ENCODE results near the gene SRGN. TPM values are rescaled to one million over a fixed set of nuclear protein-coding genes. Genes with fewer than 3 reads are reported as not detected.
"Not testable (repeated sequence)": the region's sequence is repeated elsewhere in the genome, so short reads cannot be mapped to it uniquely, and the experiment has no call there.

Gene SRGN, protein sequence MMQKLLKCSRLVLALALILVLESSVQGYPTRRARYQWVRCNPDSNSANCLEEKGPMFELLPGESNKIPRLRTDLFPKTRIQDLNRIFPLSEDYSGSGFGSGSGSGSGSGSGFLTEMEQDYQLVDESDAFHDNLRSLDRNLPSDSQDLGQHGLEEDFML
- total RNA-seq (2022), result not detected in 2 replicates
- Bru-seq, nascent RNA, result percentile 8 among the genes with signal in this experiment
- not detected for BruChase-seq, experiment 1, labeled RNA remaining after a 2-hour chase
- BruChase-seq, experiment 2, labeled RNA remaining after a 6-hour chase, result percentile 14 among the genes with signal in this experiment
- long read RNA-seq, result 0 reads

- Mint-ChIP-seq H3K4me1 (ENCODE audit: low read depth, unreplicated experiment) (no peaks in the 10 kb centered on the region), H3K27ac (ENCODE audit: unreplicated experiment) (no peak within 1 kb of the TSS), H3K9me3 (ENCODE audit: unreplicated experiment) (no peaks in the 10 kb centered on the region), H3K27me3 (ENCODE audit: insufficient read depth, unreplicated experiment) (peaks cover 13% of the 10 kb centered on the region), H3K36me3 (ENCODE audit: insufficient read depth, unreplicated experiment) (no peaks in the 10 kb centered on the region), H3K4me3 (ENCODE audit: unreplicated experiment) (no peak within 1 kb of the TSS)
- no peak for TF ChIP-seq CTCF (IDR thresholded peaks at IDR 0.05; ENCODE audit: insufficient read depth in 1 of 2, low read depth in 1 of 2, low read length in 1 of 2, severe bottlenecking in 1 of 2, unreplicated experiment in 1 of 2)
- no peaks in the 10 kb centered on the region; the same call in 1 of the 2 replicates for H3K27me3 ChIP-seq (replicated peaks; ENCODE audit: control insufficient read depth, insufficient read depth, low read length)
- H3K4me3 ChIP-seq (ENCODE audit: low read depth, low read length), result no peak within 1 kb of the TSS
- no TSS peak for BruUV-seq (replicated peaks)
- intact Hi-C loops (cut with micrococcal nuclease; ENCODE audit: unreplicated experiment), result no loop called here
- POLR2A ChIA-PET, result no interaction called here
- no peaks in the 10 kb centered on the region for H3K4me1 ChIP-seq
- no peaks in the 10 kb centered on the region for H3K9me3 ChIP-seq
- no peak for DNase-seq
- no peaks in the 10 kb centered on the region for H3K36me3 ChIP-seq (ENCODE audit: control insufficient read depth, insufficient read depth, low read length)
- CTCF ChIA-PET, result interaction anchor here (0.6 kb wide), 4 partner anchors 97 to 488 kb away, joined by 3 to 5 read pairs (median 3); no protein-coding TSS in a partner anchor
These were observed at the start of gene SRGN for GRCh38 chr10:69087590-69088470. Gene SRGN, plus strand, starts transcription at chr10:69088103. Its CDS starts 55 bp downstream, at chr10:69088158.

- BruUV-seq (replicated peaks); CTCF ChIA-PET; POLR2A ChIA-PET; H3K36me3 Mint-ChIP-seq (ENCODE audit: insufficient read depth, unreplicated experiment); DNase-seq; H3K4me1 Mint-ChIP-seq (ENCODE audit: low read depth, unreplicated experiment); H3K36me3 ChIP-seq (ENCODE audit: control insufficient read depth, insufficient read depth, low read length); H3K27ac Mint-ChIP-seq (ENCODE audit: unreplicated experiment); intact Hi-C loops (cut with micrococcal nuclease; ENCODE audit: unreplicated experiment); H3K27me3 Mint-ChIP-seq (ENCODE audit: insufficient read depth, unreplicated experiment); H3K4me1 ChIP-seq; H3K9me3 ChIP-seq; H3K4me3 Mint-ChIP-seq (ENCODE audit: unreplicated experiment); H3K4me3 ChIP-seq (ENCODE audit: low read depth, low read length); H3K9me3 Mint-ChIP-seq (ENCODE audit: unreplicated experiment); H3K27me3 ChIP-seq (replicated peaks; ENCODE audit: control insufficient read depth, insufficient read depth, low read length): not testable (repeated sequence)
These were observed 47.0 kb upstream of the SRGN start for GRCh38 chr10:69040904-69041303.

DNA sequence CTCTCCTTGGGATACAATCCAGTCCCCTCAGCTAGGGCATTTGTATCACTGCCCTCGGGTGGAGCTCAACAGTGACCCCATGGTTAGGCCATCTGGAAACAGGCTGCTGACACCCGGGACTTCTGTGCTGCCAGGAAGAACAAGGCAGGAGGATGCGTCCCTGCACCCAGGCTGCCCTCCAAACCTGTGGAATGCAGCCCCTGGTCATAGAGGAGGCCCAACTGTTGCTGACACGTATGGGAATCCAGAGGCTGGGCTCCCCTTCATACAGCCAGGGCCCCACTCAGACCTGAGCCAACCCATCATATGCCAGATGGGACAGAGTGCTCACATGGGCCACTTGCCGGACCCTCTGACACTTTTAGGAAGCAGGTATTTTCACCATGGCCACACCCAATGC, 45.5 kb upstream of the SRGN start:
- ChIA-PET CTCF (no interaction called here), POLR2A (interaction anchor here (0.7 kb wide), 1 partner anchor 1674 kb away, joined by 5 read pairs; no protein-coding TSS in a partner anchor)
- H3K36me3 ChIP-seq (ENCODE audit: control insufficient read depth, insufficient read depth, low read length), result no peaks in the 10 kb centered on the region
- H3K27ac Mint-ChIP-seq (ENCODE audit: unreplicated experiment), result no peak overlapping the region
- H3K36me3 Mint-ChIP-seq (ENCODE audit: insufficient read depth, unreplicated experiment), result no peaks in the 10 kb centered on the region
- H3K4me1 Mint-ChIP-seq (ENCODE audit: low read depth, unreplicated experiment), result no peaks in the 10 kb centered on the region
- H3K9me3 Mint-ChIP-seq (ENCODE audit: unreplicated experiment), result no peaks in the 10 kb centered on the region
- peaks cover under 1% of the 10 kb centered on the region for H3K27me3 Mint-ChIP-seq (ENCODE audit: insufficient read depth, unreplicated experiment)
- H3K27me3 ChIP-seq (replicated peaks; ENCODE audit: control insufficient read depth, insufficient read depth, low read length), result no peaks in the 10 kb centered on the region
- no TSS peak for BruUV-seq (replicated peaks)
- TF ChIP-seq CTCF (IDR thresholded peaks at IDR 0.05; ENCODE audit: insufficient read depth in 1 of 2, low read depth in 1 of 2, low read length in 1 of 2, severe bottlenecking in 1 of 2, unreplicated experiment in 1 of 2), result no peak
- no peaks in the 10 kb centered on the region for H3K4me1 ChIP-seq
- intact Hi-C loops (cut with micrococcal nuclease; ENCODE audit: unreplicated experiment), result no loop called here
- no peaks in the 10 kb centered on the region; the same call in 1 of the 2 replicates for H3K9me3 ChIP-seq
- no peak overlapping the region for H3K4me3 ChIP-seq (ENCODE audit: low read depth, low read length)
- no peak overlapping the region for H3K4me3 Mint-ChIP-seq (ENCODE audit: unreplicated experiment)
- DNase-seq, result no peak

All from Caco-2 (cell line).